Central memory CD4-positive, alpha-beta T cell (primary cell): ENCODE results near the gene ELP5.
"Not testable (repeated sequence)": the region's sequence is repeated elsewhere in the genome, so short reads cannot be mapped to it uniquely, and the experiment has no call there.

Experiments used
- DNase-seq: peaks from one replicate; pipeline ENCODE4 v3.0.0; 2022

The ELP5 gene

GRCh38 chr17:7237266-7237760, 14.7 kb upstream of the ELP5 start:
- no peak for DNase-seq

- DNase-seq = peak; percentile 66
These were observed 14.1 kb upstream of the ELP5 start for GRCh38 chr17:7237761-7238419.

GRCh38 chr17:7238420-7239090, 13.5 kb upstream of the ELP5 start:
- DNase-seq = peak; percentile 30

GRCh38 chr17:7239091-7240027, 12.7 kb upstream of the ELP5 start, which contains the start of gene PHF23:
Gene PHF23 (minus strand): TSS chr17:7239457. CDS start chr17:7239279, 178 bp downstream.
- DNase-seq = peak; percentile 97

- no peak for DNase-seq
These were observed 11.6 kb upstream of the ELP5 start for GRCh38 chr17:7240375-7240774.

- no peak for DNase-seq
These were observed 10.8 kb upstream of the ELP5 start for GRCh38 chr17:7241090-7241733.

- peak; percentile 85 for DNase-seq
These were observed 10.0 kb upstream of the ELP5 start, which contains the start of gene GABARAP for GRCh38 chr17:7241783-7242716. Gene GABARAP (minus strand): TSS chr17:7242449. CDS start chr17:7242330, 119 bp downstream.

GRCh38 chr17:7242717-7243452, 9.1 kb upstream of the ELP5 start:
- peak; percentile 92 for DNase-seq

- DNase-seq = no peak
These were observed 8.6 kb upstream of the ELP5 start for GRCh38 chr17:7243453-7243729.

- not testable (repeated sequence) for DNase-seq
These were observed 8.2 kb upstream of the ELP5 start for GRCh38 chr17:7243838-7244237.

GRCh38 chr17:7246779-7247178, 5.2 kb upstream of the ELP5 start:
- no peak for DNase-seq

GRCh38 chr17:7248796-7249195, 3.2 kb upstream of the ELP5 start:
- DNase-seq = no peak

- DNase-seq = no peak
These were observed 2.8 kb upstream of the ELP5 start for GRCh38 chr17:7249214-7249613.

GRCh38 chr17:7249830-7250229, 2.2 kb upstream of the ELP5 start:
- no peak for DNase-seq

GRCh38 chr17:7250695-7251627, 1.1 kb upstream of the ELP5 start:
- DNase-seq = peak; percentile 29

- DNase-seq = peak; percentile 99
These were observed 297 bp upstream of the ELP5 start, which contains the start of gene CTDNEP1 for GRCh38 chr17:7251661-7252175. Gene CTDNEP1 (minus strand): TSS chr17:7251734. CDS start chr17:7251296, 438 bp downstream.

- DNase-seq = no peak
These were observed 1.1 kb downstream of the ELP5 start for GRCh38 chr17:7253082-7253481.

- DNase-seq = no peak
These were observed 2.5 kb downstream of the ELP5 start for GRCh38 chr17:7254511-7254910.

GRCh38 chr17:7256766-7257456, 4.9 kb downstream of the ELP5 start:
- no peak for DNase-seq
